Skeletal muscle satellite cell (primary cell): ENCODE data around the gene HUS1B.
A peak's percentile ranks its signal among the peaks of the same experiment; 100 is the strongest.

ENCODE experiments used
- H3K27me3 ChIP-seq: 2 replicates; pipeline ENCODE4 v1.7.0; 2013; ENCODE audit warnings: low read length; ENCODE audit not compliant: control insufficient read depth, insufficient read depth
- H3K36me3 ChIP-seq: 2 replicates; pipeline ENCODE4 v1.7.0; 2013; ENCODE audit warnings: mild to moderate bottlenecking, control low read depth, low read length; ENCODE audit not compliant: insufficient read depth
- H3K4me1 ChIP-seq: 2 replicates; pipeline ENCODE4 v1.7.0; 2013; ENCODE audit warnings: low read length; ENCODE audit not compliant: control insufficient read depth, insufficient read depth
- H3K4me2 ChIP-seq: 2 replicates; pipeline ENCODE4 v1.7.0; 2013; ENCODE audit warnings: mild to moderate bottlenecking, low read length
- H3K4me3 ChIP-seq: 2 replicates; pipeline ENCODE4 v1.7.0; 2013; ENCODE audit warnings: low read length
- H3K9ac ChIP-seq: 2 replicates; pipeline ENCODE4 v1.7.0; 2013; ENCODE audit warnings: mild to moderate bottlenecking, low read depth, low read length, moderate library complexity
- H3K9me3 ChIP-seq: replicated peaks from 2 replicates; pipeline ENCODE4 v1.7.0; 2013; ENCODE audit warnings: mild to moderate bottlenecking, control low read depth, low read length

Gene HUS1B

GRCh38 chr6:692858-693722 lies 36.2 kb upstream of the HUS1B start, which contains the start of gene EXOC2:
Gene EXOC2 (minus strand): TSS chr6:693139. CDS start chr6:637818, 55,321 bp downstream.
- H3K4me1 ChIP-seq, result peaks cover 3% of the 10 kb centered on the region
- H3K27me3 ChIP-seq, result no peaks in the 10 kb centered on the region
- no peaks in the 10 kb centered on the region for H3K36me3 ChIP-seq
- H3K9me3 ChIP-seq, result no peaks in the 10 kb centered on the region
- peak within 1 kb of the TSS; percentile 81 for H3K4me3 ChIP-seq
- peak within 1 kb of the TSS; percentile 82 for H3K9ac ChIP-seq
- H3K4me2 ChIP-seq, result peak within 1 kb of the TSS; percentile 85

GRCh38 chr6:692356-692851 lies 35.5 kb upstream of the HUS1B start:
- Histone ChIP-seq H3K27me3 (no peaks in the 10 kb centered on the region), H3K9me3 (no peaks in the 10 kb centered on the region), H3K4me2 (peak overlapping the region; percentile 80), H3K9ac (peak overlapping the region; percentile 82), H3K4me3 (peak overlapping the region; percentile 81), H3K36me3 (no peaks in the 10 kb centered on the region), H3K4me1 (peaks cover 3% of the 10 kb centered on the region)

- Histone ChIP-seq H3K4me2 (no peak overlapping the region), H3K4me3 (no peak overlapping the region), H3K9ac (no peak overlapping the region), H3K9me3 (no peaks in the 10 kb centered on the region), H3K27me3 (no peaks in the 10 kb centered on the region), H3K4me1 (peaks cover 14% of the 10 kb centered on the region), H3K36me3 (no peaks in the 10 kb centered on the region)
Observed at GRCh38 chr6:689223-689622, 32.3 kb upstream of the HUS1B start.

GRCh38 chr6:686497-686896 lies 29.6 kb upstream of the HUS1B start:
- Histone ChIP-seq H3K36me3 (no peaks in the 10 kb centered on the region), H3K27me3 (no peaks in the 10 kb centered on the region), H3K4me2 (no peak overlapping the region), H3K9me3 (no peaks in the 10 kb centered on the region), H3K4me1 (peaks cover 26% of the 10 kb centered on the region), H3K4me3 (no peak overlapping the region), H3K9ac (no peak overlapping the region)

GRCh38 chr6:684831-685636 lies 28.1 kb upstream of the HUS1B start:
- Histone ChIP-seq H3K27me3 (no peaks in the 10 kb centered on the region), H3K4me1 (peaks cover 26% of the 10 kb centered on the region), H3K4me3 (no peak overlapping the region), H3K4me2 (no peak overlapping the region), H3K36me3 (no peaks in the 10 kb centered on the region), H3K9me3 (no peaks in the 10 kb centered on the region), H3K9ac (no peak overlapping the region)

- H3K4me1 ChIP-seq, result peaks cover 26% of the 10 kb centered on the region
- peak overlapping the region; percentile 52 for H3K4me3 ChIP-seq
- peak overlapping the region; percentile 30 for H3K9ac ChIP-seq
- no peaks in the 10 kb centered on the region for H3K9me3 ChIP-seq
- no peaks in the 10 kb centered on the region for H3K27me3 ChIP-seq
- H3K4me2 ChIP-seq, result peak overlapping the region; percentile 83
- H3K36me3 ChIP-seq, result no peaks in the 10 kb centered on the region
Observed at GRCh38 chr6:683742-684440, 27.0 kb upstream of the HUS1B start.

GRCh38 chr6:680666-681340 lies 23.9 kb upstream of the HUS1B start:
- Histone ChIP-seq H3K4me1 (peaks cover 26% of the 10 kb centered on the region), H3K36me3 (no peaks in the 10 kb centered on the region), H3K27me3 (no peaks in the 10 kb centered on the region), H3K4me2 (no peak overlapping the region), H3K9ac (no peak overlapping the region), H3K9me3 (no peaks in the 10 kb centered on the region), H3K4me3 (no peak overlapping the region)

GRCh38 chr6:680251-680650 lies 23.4 kb upstream of the HUS1B start:
- H3K36me3 ChIP-seq, result no peaks in the 10 kb centered on the region
- H3K9ac ChIP-seq, result no peak overlapping the region
- no peaks in the 10 kb centered on the region for H3K9me3 ChIP-seq
- no peak overlapping the region for H3K4me2 ChIP-seq
- peaks cover 26% of the 10 kb centered on the region for H3K4me1 ChIP-seq
- H3K4me3 ChIP-seq, result no peak overlapping the region
- H3K27me3 ChIP-seq, result no peaks in the 10 kb centered on the region

GRCh38 chr6:679282-679681 lies 22.4 kb upstream of the HUS1B start:
- H3K9me3 ChIP-seq, result no peaks in the 10 kb centered on the region
- no peaks in the 10 kb centered on the region for H3K36me3 ChIP-seq
- no peak overlapping the region for H3K9ac ChIP-seq
- no peak overlapping the region for H3K4me3 ChIP-seq
- no peaks in the 10 kb centered on the region for H3K27me3 ChIP-seq
- H3K4me1 ChIP-seq, result peaks cover 16% of the 10 kb centered on the region
- no peak overlapping the region for H3K4me2 ChIP-seq

- no peaks in the 10 kb centered on the region for H3K9me3 ChIP-seq
- H3K4me1 ChIP-seq, result peaks cover 10% of the 10 kb centered on the region
- H3K27me3 ChIP-seq, result no peaks in the 10 kb centered on the region
- no peak overlapping the region for H3K9ac ChIP-seq
- no peaks in the 10 kb centered on the region for H3K36me3 ChIP-seq
- no peak overlapping the region for H3K4me3 ChIP-seq
- no peak overlapping the region for H3K4me2 ChIP-seq
Observed at GRCh38 chr6:678520-678919, 21.6 kb upstream of the HUS1B start.

- Histone ChIP-seq H3K9ac (no peak overlapping the region), H3K4me2 (no peak overlapping the region), H3K4me3 (no peak overlapping the region), H3K9me3 (no peaks in the 10 kb centered on the region), H3K27me3 (no peaks in the 10 kb centered on the region), H3K4me1 (peaks cover 7% of the 10 kb centered on the region), H3K36me3 (no peaks in the 10 kb centered on the region)
Observed at GRCh38 chr6:677919-678318, 21.0 kb upstream of the HUS1B start.
